HCT116 (cell line): ENCODE measurements around the gene DMRT3. TPM values are rescaled to one million over a fixed set of nuclear protein-coding genes. Genes with fewer than 3 reads are reported as not detected.

Experiments
- ATAC-seq: fragments of 200-7000 bp; cut with Tn5 transposase; 2 replicates; pipeline ENCODE4 v1.9.1; 2020; ENCODE audit warnings: mild to moderate bottlenecking, moderate library complexity
- BruUV-seq: library from RNA; stranded (reverse); fragments of 400-500 nt; replicated peaks from 2 replicates; lab custom pipeline; 2021; lab: Mats Ljungman, UMichigan
- CTCF ChIA-PET: fragments of 300-600 bp; sonication (Branson Sonifier 250); formaldehyde crosslinking; loops from one replicate; lab custom pipeline; 2021; ENCODE audit warnings: antibody characterized with exemption; lab: Charles Lee
- POLR2A ChIA-PET: fragments of 300-600, 350-600 bp; sonication (Branson Sonifier 250); formaldehyde crosslinking; loops from one replicate; lab custom pipeline; 2021; ENCODE audit warnings: antibody characterized with exemption; lab: Charles Lee
- RAD21 ChIA-PET, 2 experiments: fragments of 300-600 bp; sonication (Branson Sonifier 250); formaldehyde crosslinking; loops; one replicate each; lab custom pipeline; 2023; ENCODE audit warnings: low total read pairs in 2 of 2; ENCODE audit not compliant: uncharacterized antibody in 2 of 2, unreplicated experiment in 2 of 2, low non-redundant PET in 1 of 2; lab: Charles Lee
- DNase-seq: peaks from one replicate; pipeline ENCODE4 v3.0.0-alpha.2; 2010; ENCODE audit warnings: low read depth, low spot score
- H2AFZ ChIP-seq: fragments of 200-600 bp; shearing (Covaris generic), sonication (generic); 2 replicates; pipeline ENCODE4 v1.6.1; 2017; ENCODE audit warnings: low read depth, mixed run types, mixed read lengths, antibody characterized with exemption, low read length; ENCODE audit not compliant: poor library complexity, severe bottlenecking
- H3K27ac ChIP-seq: 2 replicates; pipeline ENCODE4 v1.5.1; 2012; ENCODE audit warnings: low read depth, low read length
- H3K27me3 ChIP-seq: fragments of 200-600 bp; sonication (generic); 2 replicates; pipeline ENCODE4 v1.6.1; 2016; ENCODE audit warnings: mixed run types, low read length, mixed read lengths; ENCODE audit not compliant: insufficient read depth
- H3K36me3 ChIP-seq, 2 experiments: fragments of 200-500 bp in 1 of 2; fragments of 200-600 bp in 1 of 2; sonication (Bioruptor generic) in 1 of 2; sonication (generic) in 1 of 2; 2 replicates each; pipeline versions ENCODE4 v1.5.1 to v1.6.1; 2014 to 2016; ENCODE audit warnings: low read length in 2 of 2, inconsistent platforms in 1 of 2, mixed read lengths in 1 of 2, mixed run types in 1 of 2; ENCODE audit not compliant: insufficient read depth in 2 of 2, control insufficient read depth in 1 of 2
- H3K4me1 ChIP-seq, 2 experiments: fragments of 200-600 bp in 1 of 2; sonication (generic) in 1 of 2; 2 replicates each; pipeline versions ENCODE4 v1.5.1 to v1.6.1; 2012 to 2017; ENCODE audit warnings: low read length in 2 of 2, inconsistent platforms in 1 of 2, mild to moderate bottlenecking in 1 of 2, mixed read lengths in 1 of 2, mixed run types in 1 of 2, moderate library complexity in 1 of 2; ENCODE audit not compliant: insufficient read depth in 2 of 2, control insufficient read depth in 1 of 2
- H3K4me2 ChIP-seq: fragments of 200-600 bp; sonication (generic); 2 replicates; pipeline ENCODE4 v1.6.1; 2017; ENCODE audit warnings: mixed run types, low read length, mixed read lengths
- H3K4me3 ChIP-seq, 2 experiments: fragments of 200-600 bp in 1 of 2; sonication (generic) in 1 of 2; replicated peaks in 1 of 2; 2 replicates each; pipeline ENCODE4 v1.5.1; 2011 to 2016; ENCODE audit warnings: low read length in 2 of 2, control low read depth in 1 of 2, low read depth in 1 of 2, mild to moderate bottlenecking in 1 of 2, mixed read lengths in 1 of 2, mixed run types in 1 of 2
- H3K79me2 ChIP-seq: fragments of 200-600 bp; sonication (generic); 2 replicates; pipeline ENCODE4 v1.6.1; 2017; ENCODE audit warnings: mild to moderate bottlenecking, mixed run types, low read length, moderate library complexity, mixed read lengths; ENCODE audit not compliant: insufficient read depth
- H3K9ac ChIP-seq: fragments of 200-600 bp; sonication (generic); 2 replicates; pipeline ENCODE4 v1.6.1; 2016; ENCODE audit warnings: low read length, mixed read lengths
- H3K9me2 ChIP-seq: fragments of 200-600 bp; sonication (generic), shearing (Covaris generic); 2 replicates; pipeline ENCODE4 v1.6.1; 2017; ENCODE audit warnings: mixed run types, mild to moderate bottlenecking, moderate library complexity; ENCODE audit not compliant: insufficient read depth
- H3K9me3 ChIP-seq, 2 experiments: fragments of 200-500 bp in 1 of 2; fragments of 200-600 bp in 1 of 2; sonication (Bioruptor generic) in 1 of 2; sonication (generic) in 1 of 2; 2 replicates each; pipeline ENCODE4 v1.6.1; 2014 to 2017; ENCODE audit warnings: low read length in 2 of 2, mixed read lengths in 2 of 2, inconsistent platforms in 1 of 2, low read depth in 1 of 2, mild to moderate bottlenecking in 1 of 2, mixed run types in 1 of 2, moderate library complexity in 1 of 2; ENCODE audit not compliant: control insufficient read depth in 1 of 2, insufficient read depth in 1 of 2
- H4K20me1 ChIP-seq: fragments of 200-600 bp; sonication (generic), shearing (Covaris generic); 2 replicates; pipeline ENCODE4 v1.6.1; 2017; ENCODE audit warnings: mixed run types, mild to moderate bottlenecking, moderate library complexity; ENCODE audit not compliant: insufficient read depth
- CBX3 ChIP-seq: IDR thresholded peaks from 2 replicates; pipeline ENCODE4 v1.6.1; 2012; ENCODE audit warnings: low read depth
- CTCF ChIP-seq, 3 experiments: fragments of 200-600 bp in 1 of 3; sonication (generic) in 1 of 3; IDR thresholded peaks in 2 of 3; conservative IDR thresholded peaks in 1 of 3; 2 replicates each; pipeline ENCODE4 v1.5.1; 2012 to 2017; ENCODE audit warnings: low read depth in 2 of 3, low read length in 2 of 3, antibody characterized with exemption in 1 of 3, borderline replicate concordance in 1 of 3, control low read depth in 1 of 3, mild to moderate bottlenecking in 1 of 3, mixed read lengths in 1 of 3, mixed run types in 1 of 3, moderate library complexity in 1 of 3; ENCODE audit not compliant: insufficient read depth in 1 of 3
- EGR1 ChIP-seq: IDR thresholded peaks from 2 replicates; pipeline ENCODE4 v1.6.1; 2012; ENCODE audit warnings: low read depth
- ELF1 ChIP-seq: IDR thresholded peaks from 2 replicates; pipeline ENCODE4 v1.6.1; 2012; ENCODE audit warnings: low read depth, borderline replicate concordance
- EZH2 ChIP-seq: fragments of 200-600 bp; sonication (generic); IDR thresholded peaks from 2 replicates; pipeline ENCODE4 v1.6.1; 2017; ENCODE audit warnings: antibody characterized with exemption, mixed run types
- EZH2phosphoT487 ChIP-seq: fragments of 200-600 bp; IDR thresholded peaks from 2 replicates; pipeline ENCODE4 v1.6.1; 2018; ENCODE audit warnings: antibody characterized with exemption, borderline replicate concordance
- FOSL1 ChIP-seq: IDR thresholded peaks from 2 replicates; pipeline ENCODE4 v1.6.1; 2012; ENCODE audit warnings: low read depth
- JUND ChIP-seq: IDR thresholded peaks from 2 replicates; pipeline ENCODE4 v1.6.1; 2012
- POLR2A ChIP-seq: IDR thresholded peaks from 2 replicates; pipeline ENCODE4 v1.7.0; 2011; ENCODE audit warnings: borderline replicate concordance; ENCODE audit not compliant: insufficient read depth, insufficient read length; ENCODE audit errors: extremely low read depth
- POLR2AphosphoS5 ChIP-seq: IDR thresholded peaks from 2 replicates; pipeline ENCODE4 v1.6.1; 2011; ENCODE audit warnings: mild to moderate bottlenecking, low read depth, low read length, moderate library complexity
- RAD21 ChIP-seq: IDR thresholded peaks from 2 replicates; pipeline ENCODE4 v1.6.1; 2012; ENCODE audit warnings: low read depth, mild to moderate bottlenecking
- SIN3A ChIP-seq: IDR thresholded peaks from 2 replicates; pipeline ENCODE4 v1.6.1; 2012; ENCODE audit warnings: low read depth
- SP1 ChIP-seq: IDR thresholded peaks from 2 replicates; pipeline ENCODE4 v1.6.1; 2012; ENCODE audit warnings: low read depth
- SRF ChIP-seq: IDR thresholded peaks from 2 replicates; pipeline ENCODE4 v1.6.1; 2012; ENCODE audit warnings: low read depth
- YY1 ChIP-seq: IDR thresholded peaks from 2 replicates; pipeline ENCODE4 v1.6.1; 2011; ENCODE audit warnings: low read length, low read depth, moderate library complexity, mild to moderate bottlenecking; ENCODE audit not compliant: insufficient replicate concordance; ENCODE audit errors: extremely low read depth
- ZBTB33 ChIP-seq: IDR thresholded peaks from 2 replicates; pipeline ENCODE4 v1.6.1; 2011; ENCODE audit warnings: mild to moderate bottlenecking, low read length, moderate library complexity; ENCODE audit not compliant: insufficient replicate concordance; ENCODE audit errors: extremely low read depth
- ZFX ChIP-seq: fragments of 450-650 bp; IDR thresholded peaks from 2 replicates; pipeline ENCODE4 v1.6.1; 2017
- ZNF274 ChIP-seq: fragments of 200-500 bp; sonication (Bioruptor generic); IDR thresholded peaks from 2 replicates; pipeline ENCODE4 v1.6.1; 2014; ENCODE audit warnings: mild to moderate bottlenecking, low read depth, low read length, inconsistent platforms
- intact Hi-C: fragments of 100-400 bp; cut with micrococcal nuclease; formaldehyde crosslinking; loops from 2 replicates; pipeline ENCODE4 v1.10.0; 2022
- total RNA-seq: library from RNA; stranded (reverse); gene quantifications from one replicate; pipeline ENCODE4 v1.2.1, GENCODE V29; 2021; ENCODE audit not compliant: unreplicated experiment
- TF ChIP-seq, protein P1 (sequence below): IDR thresholded peaks from 2 replicates; pipeline ENCODE4 v1.6.1; 2012

Gene DMRT3
- total RNA-seq, 1 experiment from 2014 or later, result not detected

DNA sequence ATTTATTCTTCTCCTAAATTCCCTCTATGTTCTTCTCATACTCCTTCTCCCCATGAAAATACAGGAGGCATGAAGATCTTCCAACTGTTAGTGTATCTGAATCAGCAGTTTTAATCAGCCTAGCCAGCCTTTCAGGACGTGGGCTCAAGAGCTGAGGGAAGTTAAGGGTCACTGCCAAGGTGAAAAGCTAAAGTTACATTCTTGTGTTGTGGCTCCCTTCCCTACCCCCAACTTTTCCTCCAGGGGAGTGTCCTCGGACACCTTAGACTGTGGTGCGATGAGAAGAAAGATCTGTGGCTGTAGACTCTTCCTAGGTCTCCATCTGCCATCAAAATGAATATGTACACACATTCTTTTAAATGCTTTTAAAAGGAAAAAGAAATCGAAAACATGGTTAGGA is 4.2 kb downstream of the DMRT3 start:
- RAD21 ChIA-PET, result no interaction called here
- BruUV-seq, result no TSS peak

DNA sequence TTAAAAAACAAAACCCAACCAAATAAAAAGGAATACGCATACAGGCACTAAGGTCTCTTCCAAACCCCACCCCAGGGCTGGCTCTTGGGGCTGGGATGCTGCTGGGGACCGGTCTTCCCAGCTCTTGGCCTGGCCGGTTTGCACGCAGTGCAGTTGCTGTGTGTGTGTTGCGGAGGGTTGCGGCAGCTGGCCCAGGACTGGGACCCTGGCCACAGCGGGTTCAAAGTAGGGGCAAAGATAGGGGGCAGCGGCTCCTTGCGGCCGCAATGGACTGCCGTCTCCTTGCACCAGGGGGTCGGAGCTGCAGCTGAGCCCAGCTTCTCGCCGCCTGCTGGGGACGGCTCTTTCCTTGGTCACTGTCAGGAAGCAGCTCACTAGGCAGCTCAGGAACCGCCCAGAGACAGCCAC is 5.0 kb downstream of the DMRT3 start:
- Histone ChIP-seq H3K27me3 (peaks cover 6% of the 10 kb centered on the region), H3K79me2 (no peaks in the 10 kb centered on the region), H3K4me2 (no peak overlapping the region), H3K4me1 (no peaks in the 10 kb centered on the region), H3K4me3 (no peak overlapping the region), H4K20me1 (no peaks in the 10 kb centered on the region), H3K9me2 (no peaks in the 10 kb centered on the region), H3K9me3 (no peaks in the 10 kb centered on the region), H3K9ac (no peak overlapping the region), H3K27ac (no peak overlapping the region), H3K36me3 (no peaks in the 10 kb centered on the region), H2AFZ (no peak overlapping the region)
- DNase-seq (no peak), ATAC-seq (no peak)
- no TSS peak for BruUV-seq
- CTCF ChIA-PET, result no interaction called here
- RAD21 ChIA-PET, result no interaction called here
- intact Hi-C loops, result no loop called here
- POLR2A ChIA-PET, result interaction anchor here (0.6 kb wide), 1 partner anchor 1150 kb away, joined by 3 read pairs; no protein-coding TSS in a partner anchor
- TF ChIP-seq EGR1 (no peak), ZNF274 (no peak), FOSL1 (no peak), SRF (no peak), SIN3A (no peak), JUND (no peak), YY1 (no peak), ZFX (no peak), ZBTB33 (no peak), POLR2AphosphoS5 (no peak), CTCF (IDR thresholded peaks at IDR 0.05 in 2 of 3, conservative IDR thresholded peaks at IDR 0.05 in 1 of 3; ENCODE audit: borderline replicate concordance in 1 of 3, insufficient read depth in 1 of 3, low read depth in 2 of 3, low read length in 2 of 3) (no peak), RAD21 (no peak), EZH2phosphoT487 (no peak), CBX3 (no peak), EZH2 (no peak), ELF1 (no peak), SP1 (no peak)
- TF ChIP-seq, protein P1, sequence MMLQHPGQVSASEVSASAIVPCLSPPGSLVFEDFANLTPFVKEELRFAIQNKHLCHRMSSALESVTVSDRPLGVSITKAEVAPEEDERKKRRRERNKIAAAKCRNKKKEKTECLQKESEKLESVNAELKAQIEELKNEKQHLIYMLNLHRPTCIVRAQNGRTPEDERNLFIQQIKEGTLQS, result no peak

More for the DNA sequence above, 4.2 kb downstream of the DMRT3 start:
- H3K79me2 ChIP-seq, result no peaks in the 10 kb centered on the region
- ChIA-PET POLR2A (no interaction called here), CTCF (no interaction called here)
- no peak for TF ChIP-seq POLR2A
- DNase-seq (no peak), ATAC-seq (no peak)
- no peak overlapping the region for H2AFZ ChIP-seq
- no peaks in the 10 kb centered on the region for H3K9me3 ChIP-seq
- no peaks in the 10 kb centered on the region for H3K4me1 ChIP-seq
- H3K9ac ChIP-seq, result no peak overlapping the region
- no peak overlapping the region for H3K4me2 ChIP-seq
- H3K27ac ChIP-seq, result no peak overlapping the region
- H3K4me3 ChIP-seq, result no peak overlapping the region
- H3K9me2 ChIP-seq, result no peaks in the 10 kb centered on the region
- no peaks in the 10 kb centered on the region for H3K36me3 ChIP-seq
- H3K27me3 ChIP-seq, result peaks cover under 1% of the 10 kb centered on the region; the same call in 1 of the 2 replicates
- H4K20me1 ChIP-seq, result no peaks in the 10 kb centered on the region
- intact Hi-C loops, result no loop called here
